ENCODE results near the gene ESR2. TPM values are rescaled to one million over a fixed set of nuclear protein-coding genes. Genes with fewer than 3 reads are reported as not detected.
"Not testable (repeated sequence)": the region's sequence is repeated elsewhere in the genome, so short reads cannot be mapped to it uniquely, and the experiment has no call there.

The ESR2 gene
- total RNA-seq, 1 experiment from 2014 or later, result 0.15 TPM

- Histone ChIP-seq H3K4me2 (ENCODE audit: insufficient read depth, insufficient read length, low read length) (no peak overlapping the region), H3K9me3 (ENCODE audit: control insufficient read depth, low read depth, low read length) (no peaks in the 10 kb centered on the region), H3K79me2 (ENCODE audit: insufficient read depth, low read length) (no peaks in the 10 kb centered on the region), H3K27ac (ENCODE audit: insufficient read length, low read depth, low read length) (no peak overlapping the region), H4K20me1 (ENCODE audit: control insufficient read depth, insufficient read depth, insufficient read length) (no peaks in the 10 kb centered on the region), H3K79me1 (ENCODE audit: insufficient read depth, low read depth, low read length, poor library complexity, severe bottlenecking) (no peaks in the 10 kb centered on the region), H2AFZ (ENCODE audit: low read length) (no peak overlapping the region), H3K27me3 (ENCODE audit: insufficient read depth, low read length) (no peaks in the 10 kb centered on the region), H3K56ac (ENCODE audit: insufficient read length, low read depth, low read length) (no peak overlapping the region), H3K4me1 (ENCODE audit: insufficient read depth, low read length) (no peaks in the 10 kb centered on the region), H4K8ac (replicated peaks; ENCODE audit: insufficient read length, low read depth, low read length) (no peak overlapping the region), H3K23me2 (ENCODE audit: insufficient read length, low read depth, low read length, poor library complexity, severe bottlenecking) (no peaks in the 10 kb centered on the region), H3K9ac (ENCODE audit: extremely low read depth, insufficient read length, low read length) (no peak overlapping the region), H2BK12ac (ENCODE audit: insufficient read length, low read depth, low read length) (no peak overlapping the region), H2AK5ac (ENCODE audit: insufficient read length, low read length) (no peak overlapping the region), H2BK20ac (ENCODE audit: low read depth, low read length, poor library complexity, severe bottlenecking) (no peak overlapping the region), H2BK120ac (ENCODE audit: low read depth, low read length, poor library complexity, severe bottlenecking) (no peak overlapping the region), H3K14ac (ENCODE audit: insufficient read depth, low read length) (no peak overlapping the region), H3K18ac (ENCODE audit: insufficient read length, low read depth, low read length) (no peak overlapping the region), H2BK15ac (ENCODE audit: low read depth, low read length) (no peak overlapping the region), H2BK5ac (ENCODE audit: insufficient read length, low read length) (no peak overlapping the region), H4K5ac (ENCODE audit: insufficient read length, low read depth, low read length) (no peak overlapping the region), H4K91ac (ENCODE audit: insufficient read length, low read depth, low read length) (no peak overlapping the region), H3K4ac (ENCODE audit: low read depth, low read length) (no peak overlapping the region), H3T11ph (ENCODE audit: low read length) (no peak overlapping the region), H3K23ac (ENCODE audit: insufficient read length, low read depth, low read length) (no peak overlapping the region)
- TF ChIP-seq CTCF (conservative IDR thresholded peaks at IDR 0.05), result no peak
- peaks cover 8 to 12% of the 10 kb centered on the region in 2 experiments for H3K9me3 Mint-ChIP-seq
- peaks cover under 1 to 5% of the 10 kb centered on the region in 2 experiments for H3K4me1 Mint-ChIP-seq
- no peak for DNase-seq
- H3K36me3 Mint-ChIP-seq (ENCODE audit: insufficient read depth in 1 of 3, low read depth in 3 of 3), result peaks cover 17 to 38% (median 35%) of the 10 kb centered on the region in 3 experiments
- H3K27ac Mint-ChIP-seq, result no peak overlapping the region
- no peak overlapping the region for H3K4me3 Mint-ChIP-seq
- no peaks in the 10 kb centered on the region for H3K27me3 Mint-ChIP-seq (ENCODE audit: low read depth)
- no CpG with 5 or more reads among the region's 2 CpGs for WGBS (ENCODE audit: extremely low coverage, insufficient read length, low lambda C conversion rate)
Measured at GRCh38 chr14:64045091-64045490, 249.1 kb downstream of the ESR2 start.

GRCh38 chr14:64043296-64043695 lies 250.9 kb downstream of the ESR2 start:
- H3K79me2 ChIP-seq (ENCODE audit: insufficient read depth, low read length); H3K4me2 ChIP-seq (ENCODE audit: insufficient read depth, insufficient read length, low read length); H3K27ac Mint-ChIP-seq; DNase-seq; H4K5ac ChIP-seq (ENCODE audit: insufficient read length, low read depth, low read length); H3K18ac ChIP-seq (ENCODE audit: insufficient read length, low read depth, low read length); H2AK5ac ChIP-seq (ENCODE audit: insufficient read length, low read length); H2BK12ac ChIP-seq (ENCODE audit: insufficient read length, low read depth, low read length); H2BK5ac ChIP-seq (ENCODE audit: insufficient read length, low read length); H3K23me2 ChIP-seq (ENCODE audit: insufficient read length, low read depth, low read length, poor library complexity, severe bottlenecking); H3K27me3 Mint-ChIP-seq (ENCODE audit: low read depth); H3K14ac ChIP-seq (ENCODE audit: insufficient read depth, low read length); H3T11ph ChIP-seq (ENCODE audit: low read length); H3K56ac ChIP-seq (ENCODE audit: insufficient read length, low read depth, low read length); H4K20me1 ChIP-seq (ENCODE audit: control insufficient read depth, insufficient read depth, insufficient read length); H3K9ac ChIP-seq (ENCODE audit: extremely low read depth, insufficient read length, low read length); H4K8ac ChIP-seq (replicated peaks; ENCODE audit: insufficient read length, low read depth, low read length); H4K91ac ChIP-seq (ENCODE audit: insufficient read length, low read depth, low read length); H3K4me1 ChIP-seq (ENCODE audit: insufficient read depth, low read length); H2BK15ac ChIP-seq (ENCODE audit: low read depth, low read length); H3K23ac ChIP-seq (ENCODE audit: insufficient read length, low read depth, low read length); H2BK120ac ChIP-seq (ENCODE audit: low read depth, low read length, poor library complexity, severe bottlenecking); H3K79me1 ChIP-seq (ENCODE audit: insufficient read depth, low read depth, low read length, poor library complexity, severe bottlenecking); H2BK20ac ChIP-seq (ENCODE audit: low read depth, low read length, poor library complexity, severe bottlenecking); H3K9me3 ChIP-seq (ENCODE audit: control insufficient read depth, low read depth, low read length); H3K4ac ChIP-seq (ENCODE audit: low read depth, low read length); H3K27ac ChIP-seq (ENCODE audit: insufficient read length, low read depth, low read length); H3K27me3 ChIP-seq (ENCODE audit: insufficient read depth, low read length); H3K4me3 Mint-ChIP-seq; H2AFZ ChIP-seq (ENCODE audit: low read length): not testable (repeated sequence)
- peaks cover 26 to 38% (median 35%) of the 10 kb centered on the region in 3 experiments for H3K36me3 Mint-ChIP-seq (ENCODE audit: insufficient read depth in 1 of 3, low read depth in 3 of 3)
- H3K9me3 Mint-ChIP-seq, result peaks cover 16 to 20% of the 10 kb centered on the region in 2 experiments
- no CpG with 5 or more reads among the region's 6 CpGs for WGBS (ENCODE audit: extremely low coverage, insufficient read length, low lambda C conversion rate)
- H3K4me1 Mint-ChIP-seq, result peaks cover 10 to 11% of the 10 kb centered on the region in 2 experiments
